Mesodermal cell (in vitro differentiated cells): ENCODE results near the gene DDX17.

ENCODE experiments used
- H3K27ac ChIP-seq: 2 replicates; pipeline ENCODE4 v1.7.0; 2013; ENCODE audit warnings: mild to moderate bottlenecking, low read depth, low read length, moderate library complexity; ENCODE audit not compliant: severe bottlenecking
- H3K36me3 ChIP-seq: 2 replicates; pipeline ENCODE4 v1.7.1; 2013; ENCODE audit warnings: mild to moderate bottlenecking, low read length, moderate library complexity; ENCODE audit not compliant: control insufficient read depth, insufficient read depth
- H3K4me1 ChIP-seq: one replicate; pipeline ENCODE4 v1.7.1; 2013; ENCODE audit warnings: mild to moderate bottlenecking, low read length; ENCODE audit not compliant: insufficient read depth, control insufficient read depth, poor library complexity, severe bottlenecking
- H3K4me3 ChIP-seq: 2 replicates; pipeline ENCODE4 v1.7.0; 2013; ENCODE audit warnings: low read length, control low read depth, mild to moderate bottlenecking; ENCODE audit not compliant: insufficient read depth, poor library complexity, severe bottlenecking; ENCODE audit errors: extremely low read depth
- H3K9me3 ChIP-seq: 2 replicates; pipeline ENCODE4 v1.7.1; 2013; ENCODE audit warnings: mild to moderate bottlenecking, low read length, moderate library complexity; ENCODE audit not compliant: control insufficient read depth
- WGBS, 2 experiments: methylation state at CpG; one replicate each; pipeline ENCODE4 v1.1.5; 2013; ENCODE audit warnings: missing lambda C conversion rate in 2 of 2; ENCODE audit not compliant: insufficient coverage in 2 of 2; 5-methylcytosine and 5-hydroxymethylcytosine counted together

Gene DDX17

DNA sequence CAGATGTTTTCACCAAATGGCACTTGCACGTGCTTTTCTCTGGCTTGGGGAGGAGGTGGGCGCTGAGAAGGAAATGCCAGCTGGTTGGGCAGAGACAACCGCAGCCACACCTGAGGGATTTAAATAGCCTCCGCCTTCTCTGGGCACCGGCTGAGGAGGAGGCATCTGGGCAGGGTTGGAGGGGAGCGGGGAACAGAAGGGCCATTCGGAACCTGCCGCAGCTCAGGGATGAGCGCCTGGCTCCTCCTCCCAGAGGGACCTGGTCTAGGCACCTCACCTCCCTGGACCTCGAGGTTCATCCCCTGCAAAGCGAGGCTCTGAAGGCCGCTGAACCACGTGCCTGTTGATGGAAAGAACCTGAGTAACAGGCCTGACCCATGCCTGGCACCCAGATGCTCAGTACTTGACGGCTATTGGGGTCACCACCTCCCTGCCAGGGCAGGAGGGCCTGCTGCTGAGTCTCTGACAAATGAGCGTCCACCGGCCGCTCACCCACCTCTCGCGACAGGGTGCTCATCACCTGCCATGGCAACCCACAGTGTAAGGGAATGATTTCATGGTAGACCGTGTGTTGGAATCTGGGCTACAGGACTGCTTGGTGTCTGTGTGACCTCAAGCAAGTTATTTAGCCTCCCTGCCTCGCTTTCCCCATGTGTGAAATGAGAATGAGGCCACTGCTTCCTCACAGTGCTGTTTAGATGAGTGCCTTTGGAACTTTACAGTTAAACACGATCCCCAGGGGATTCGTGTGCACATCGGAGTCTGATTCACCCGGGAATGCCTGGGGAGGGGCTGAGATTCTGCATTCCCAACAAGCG lies 40.2 kb downstream of the DDX17 start:
- Histone ChIP-seq H3K36me3 (no peaks in the 10 kb centered on the region), H3K4me3 (no peak overlapping the region), H3K4me1 (peaks cover 12% of the 10 kb centered on the region), H3K27ac (no peak overlapping the region), H3K9me3 (no peaks in the 10 kb centered on the region)
- 82 to 86% methylated on average over 23 to 25 of the region's 26 CpGs for WGBS, 2 experiments

DNA sequence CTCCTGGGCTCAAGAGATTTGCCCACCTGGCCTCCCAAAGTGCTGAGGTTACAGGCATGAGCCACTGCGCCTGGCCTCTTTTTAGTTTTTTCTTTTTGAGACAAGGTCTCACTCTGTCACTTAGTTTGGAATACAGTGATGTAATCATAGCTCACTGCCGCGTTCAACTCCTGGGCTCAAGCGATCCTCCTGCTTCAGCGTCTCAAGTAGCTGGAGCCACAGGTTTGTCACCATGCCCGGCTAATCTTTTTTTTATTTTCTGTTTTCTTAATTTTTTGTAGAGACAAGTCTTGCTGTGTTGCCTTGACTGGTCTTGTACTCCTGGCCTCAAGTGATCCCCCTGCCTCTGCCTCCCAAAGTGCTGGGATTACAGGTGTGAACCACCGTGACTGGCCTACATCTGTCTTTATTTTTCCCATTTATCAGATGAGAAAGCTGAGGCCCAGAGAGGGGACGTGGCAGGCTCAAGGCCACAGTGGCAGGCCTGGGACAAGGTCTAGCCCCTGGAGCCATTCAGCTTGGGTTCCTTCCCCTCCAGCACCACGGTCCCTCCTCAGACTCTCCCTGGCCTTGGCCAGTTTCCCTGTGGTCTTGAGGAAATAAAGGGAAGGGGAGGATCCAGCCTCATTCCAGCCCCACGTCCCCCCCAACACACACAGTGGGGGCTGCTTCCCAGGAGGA lies 41.0 kb downstream of the DDX17 start:
- Histone ChIP-seq H3K27ac (no peak overlapping the region), H3K4me3 (no peak overlapping the region), H3K9me3 (no peaks in the 10 kb centered on the region), H3K4me1 (peaks cover 12% of the 10 kb centered on the region), H3K36me3 (no peaks in the 10 kb centered on the region)
- 89 to 95% methylated on average over 5 to 6 of the region's 10 CpGs for WGBS, 2 experiments

- Histone ChIP-seq H3K9me3 (no peaks in the 10 kb centered on the region), H3K4me1 (peaks cover 16% of the 10 kb centered on the region), H3K27ac (no peak overlapping the region), H3K36me3 (no peaks in the 10 kb centered on the region), H3K4me3 (no peak overlapping the region)
- WGBS, 2 experiments = 12 to 45% methylated on average over 11 to 13 of the region's 28 CpGs
Observed at GRCh38 chr22:38462960-38463784, 42.9 kb downstream of the DDX17 start.

DNA sequence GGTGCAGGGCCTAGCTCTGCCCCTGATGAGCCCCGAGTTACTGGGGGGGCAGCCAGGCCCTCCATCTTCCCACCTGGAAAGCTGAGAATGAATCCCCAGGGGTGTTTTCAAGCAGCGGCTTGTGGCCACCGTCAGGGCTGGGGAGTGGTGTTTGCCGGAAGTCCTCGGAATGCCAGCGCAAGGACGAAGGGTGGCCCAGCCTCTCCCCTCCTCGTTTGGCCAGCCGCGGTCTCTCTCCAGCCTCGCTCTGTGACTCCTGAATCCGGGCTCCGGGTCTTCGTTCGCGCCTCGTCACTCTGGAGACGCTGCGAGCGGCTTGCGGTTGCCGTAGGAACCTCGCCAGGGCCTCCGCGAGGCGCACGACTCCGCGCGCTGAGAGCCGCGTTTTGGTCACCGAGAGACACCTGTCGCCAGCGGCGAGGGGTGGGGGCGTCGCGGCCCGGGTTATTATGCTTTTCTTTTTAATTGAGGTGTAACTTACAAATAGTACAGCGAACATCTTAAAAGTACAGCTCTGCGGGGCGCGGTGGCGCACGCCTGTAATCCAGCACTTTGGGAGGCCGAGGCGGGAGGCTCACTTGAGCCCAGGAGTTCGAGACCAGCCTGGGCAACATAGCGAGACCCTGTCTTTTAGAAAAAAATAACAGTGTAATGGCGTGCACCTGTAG lies 44.6 kb downstream of the DDX17 start:
- Histone ChIP-seq H3K4me3 (peak overlapping the region; percentile 6), H3K9me3 (no peaks in the 10 kb centered on the region), H3K36me3 (no peaks in the 10 kb centered on the region), H3K4me1 (peaks cover 16% of the 10 kb centered on the region), H3K27ac (no peak overlapping the region)
- WGBS, 2 experiments = 21% methylated on average over 42 to 49 of the region's 51 CpGs

- Histone ChIP-seq H3K4me1 (peaks cover 16% of the 10 kb centered on the region), H3K9me3 (no peaks in the 10 kb centered on the region), H3K36me3 (no peaks in the 10 kb centered on the region), H3K4me3 (peak overlapping the region; percentile 6), H3K27ac (no peak overlapping the region)
- WGBS, 2 experiments = 63 to 71% methylated on average over 6 to 9 of the region's 9 CpGs
Observed at GRCh38 chr22:38461057-38461413, 45.1 kb downstream of the DDX17 start.

DNA sequence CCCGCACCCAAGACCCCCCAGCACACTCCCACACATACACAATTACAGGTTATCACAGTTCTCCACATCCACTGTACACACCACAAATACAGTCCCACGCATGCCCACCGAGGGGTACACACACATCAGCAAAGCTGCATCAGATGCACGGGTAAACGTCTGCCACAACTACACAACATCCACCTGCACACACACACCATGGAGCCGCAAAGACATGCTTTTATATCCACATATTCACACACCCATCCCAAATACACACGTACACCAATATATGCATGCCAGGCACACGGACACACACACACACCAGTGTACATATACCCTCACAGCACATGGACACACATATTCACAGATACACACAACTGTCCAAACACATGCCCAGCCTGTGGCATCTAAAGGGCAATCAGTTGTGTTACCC lies 45.7 kb downstream of the DDX17 start:
- Histone ChIP-seq H3K9me3 (no peaks in the 10 kb centered on the region), H3K4me1 (peaks cover 16% of the 10 kb centered on the region), H3K4me3 (no peak overlapping the region), H3K36me3 (no peaks in the 10 kb centered on the region), H3K27ac (no peak overlapping the region)
- WGBS, 2 experiments = 83 to 88% methylated on average over 7 of the region's 8 CpGs

DNA sequence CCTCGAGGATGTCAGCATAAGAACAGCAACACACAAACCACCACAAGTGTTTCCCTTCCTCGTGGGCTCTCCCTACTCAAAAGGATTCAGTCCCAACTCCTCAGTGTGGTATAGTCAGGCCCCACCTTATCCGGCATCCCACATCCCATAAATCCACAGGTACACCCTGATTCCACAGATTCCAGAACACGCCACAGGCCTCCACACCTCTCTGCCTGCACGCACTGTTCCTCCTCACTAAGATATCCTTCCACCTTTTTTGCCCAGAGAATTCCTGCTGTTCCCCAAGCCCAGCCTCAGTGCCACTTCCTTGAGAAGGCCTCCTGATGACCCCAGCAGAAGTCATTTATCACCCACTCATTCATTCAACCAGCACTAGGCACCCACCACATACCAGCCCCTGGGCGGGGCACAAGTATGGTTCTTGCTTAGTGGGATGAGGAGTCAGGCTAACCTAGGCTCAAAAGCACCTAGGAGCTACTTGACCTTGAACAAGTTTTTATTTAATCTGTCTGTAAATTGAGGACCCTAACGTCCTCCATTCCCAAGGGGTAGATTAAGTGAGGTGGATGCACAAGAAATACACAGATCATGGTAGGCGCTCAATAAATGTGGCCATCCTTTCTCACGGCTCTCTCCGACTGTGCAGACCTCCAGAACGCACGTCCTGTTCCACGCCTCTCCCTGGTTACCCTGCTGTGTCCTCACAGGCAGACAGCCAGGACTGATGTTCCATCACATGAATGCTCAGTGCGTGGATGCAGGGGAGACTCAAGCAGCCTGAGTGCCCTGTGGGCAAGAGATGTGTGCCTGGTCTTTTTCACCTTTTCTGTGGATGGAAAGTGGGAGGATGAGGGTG lies 49.0 kb downstream of the DDX17 start:
- H3K4me1 ChIP-seq = peaks cover 7% of the 10 kb centered on the region
- no peaks in the 10 kb centered on the region for H3K36me3 ChIP-seq
- WGBS, 2 experiments = 87 to 88% methylated on average over 13 of the region's 14 CpGs
- H3K9me3 ChIP-seq = no peaks in the 10 kb centered on the region
- no peak overlapping the region for H3K4me3 ChIP-seq
- H3K27ac ChIP-seq = no peak overlapping the region

GRCh38 chr22:38456272-38456835 lies 49.8 kb downstream of the DDX17 start:
- H3K27ac ChIP-seq = no peak overlapping the region
- no peaks in the 10 kb centered on the region for H3K36me3 ChIP-seq
- WGBS, 2 experiments = 48 to 56% methylated on average over 13 to 15 of the region's 17 CpGs
- H3K4me1 ChIP-seq = peaks cover 7% of the 10 kb centered on the region
- H3K4me3 ChIP-seq = no peak overlapping the region
- no peaks in the 10 kb centered on the region for H3K9me3 ChIP-seq

GRCh38 chr22:38455530-38456271 lies 50.4 kb downstream of the DDX17 start:
- Histone ChIP-seq H3K4me1 (peaks cover 4% of the 10 kb centered on the region), H3K4me3 (peak overlapping the region; percentile 58), H3K27ac (no peak overlapping the region), H3K36me3 (no peaks in the 10 kb centered on the region), H3K9me3 (no peaks in the 10 kb centered on the region)
- 0 to 1% methylated on average over 23 to 51 of the region's 90 CpGs for WGBS, 2 experiments
